Panc1 (cell line): ENCODE results near the gene CDC42BPA. TPM values are rescaled to one million over a fixed set of nuclear protein-coding genes. Genes with fewer than 3 reads are reported as not detected.
"Not testable (repeated sequence)": the region's sequence is repeated elsewhere in the genome, so short reads cannot be mapped to it uniquely, and the experiment has no call there.

Source experiments
- ATAC-seq: fragments of 200-7000 bp; cut with Tn5 transposase; 2 replicates; pipeline ENCODE4 v1.9.1; 2020; ENCODE audit warnings: mild to moderate bottlenecking, moderate library complexity
- BruUV-seq: library from RNA; stranded (reverse); fragments of 400-500 nt; replicated peaks from 2 replicates; lab custom pipeline; 2021; lab: Mats Ljungman, UMichigan
- CTCF ChIA-PET: fragments of 300-600 bp; sonication (Branson Sonifier 250); formaldehyde crosslinking; loops from one replicate; lab custom pipeline; 2022; ENCODE audit warnings: antibody characterized with exemption; lab: Charles Lee
- POLR2A ChIA-PET: fragments of 300-600 bp; sonication (Branson Sonifier 250); formaldehyde crosslinking; loops from one replicate; lab custom pipeline; 2022; ENCODE audit warnings: antibody characterized with exemption; lab: Charles Lee
- DNase-seq: peaks from one replicate; pipeline ENCODE4 v3.0.0-alpha.2; 2010; ENCODE audit warnings: low read depth, low spot score
- H3K27ac ChIP-seq: 2 replicates; pipeline ENCODE4 v1.5.1; 2011; ENCODE audit warnings: mild to moderate bottlenecking, low read length, inconsistent platforms
- H3K27me3 ChIP-seq: fragments of 200-500 bp; sonication (Bioruptor generic); 2 replicates; pipeline ENCODE4 v1.6.0; 2014; ENCODE audit warnings: low read length, inconsistent platforms; ENCODE audit not compliant: control insufficient read depth, insufficient read depth
- H3K36me3 ChIP-seq: fragments of 200-500 bp; sonication (Bioruptor generic); 2 replicates; pipeline ENCODE4 v1.5.1; 2014; ENCODE audit warnings: inconsistent platforms, mild to moderate bottlenecking, low read length, moderate library complexity; ENCODE audit not compliant: control insufficient read depth, insufficient read depth
- H3K4me1 ChIP-seq: 2 replicates; pipeline ENCODE4 v1.5.1; 2011; ENCODE audit warnings: inconsistent platforms, mild to moderate bottlenecking, low read length, moderate library complexity; ENCODE audit not compliant: control insufficient read depth, insufficient read depth
- H3K4me3 ChIP-seq, 2 experiments: 2 replicates each; pipeline ENCODE4 v1.5.1; 2011 to 2012; ENCODE audit warnings: low read depth in 2 of 2, low read length in 2 of 2, mild to moderate bottlenecking in 2 of 2, inconsistent platforms in 1 of 2, moderate library complexity in 1 of 2
- H3K9me3 ChIP-seq: fragments of 200-500 bp; sonication (Bioruptor generic); 2 replicates; pipeline ENCODE4 v1.5.1; 2014; ENCODE audit warnings: low read depth, mild to moderate bottlenecking, inconsistent platforms, low read length, moderate library complexity; ENCODE audit not compliant: control insufficient read depth, insufficient read depth
- CTCF ChIP-seq: fragments of 450-650 bp; IDR thresholded peaks from 2 replicates; pipeline ENCODE4 v1.5.1; 2017; ENCODE audit warnings: mild to moderate bottlenecking
- POLR2AphosphoS5 ChIP-seq: IDR thresholded peaks from 2 replicates; pipeline ENCODE4 v1.6.1; 2012; ENCODE audit warnings: mild to moderate bottlenecking, low read depth, low read length, moderate library complexity
- SIN3A ChIP-seq: IDR thresholded peaks from 2 replicates; pipeline ENCODE4 v1.6.1; 2012; ENCODE audit warnings: low read depth, mild to moderate bottlenecking, low read length, moderate library complexity, borderline replicate concordance; ENCODE audit not compliant: insufficient read depth
- TCF7L2 ChIP-seq: IDR thresholded peaks from 2 replicates; pipeline ENCODE4 v1.6.1; 2011; ENCODE audit warnings: mild to moderate bottlenecking, low read depth, low read length, inconsistent platforms
- in situ Hi-C: cut with HindIII; loops from 2 replicates; pipeline ENCODE4 v1.10.0; 2016; ENCODE audit warnings: low sequenced_read_pairs, low pct_unique_long_range_greater_than_20kb
- intact Hi-C: fragments of 100-400 bp; cut with micrococcal nuclease; formaldehyde crosslinking; loops from one replicate; pipeline ENCODE4 v1.10.0; 2022; ENCODE audit not compliant: unreplicated experiment
- total RNA-seq: library from RNA; stranded (reverse); gene quantifications from one replicate; pipeline ENCODE4 v1.2.1, GENCODE V29; 2021; ENCODE audit not compliant: unreplicated experiment
- TF ChIP-seq, protein P1 (sequence below), 2 experiments: IDR thresholded peaks; 2 replicates each; pipeline ENCODE4 v1.6.1; 2011 to 2012; ENCODE audit warnings: low read depth in 2 of 2, control low read depth in 1 of 2, low read length in 1 of 2, mild to moderate bottlenecking in 1 of 2, moderate library complexity in 1 of 2; ENCODE audit not compliant: insufficient read depth in 1 of 2

The CDC42BPA gene
- total RNA-seq, 1 experiment from 2014 or later = 32.8 TPM

GRCh38 chr1:227342075-227342829, 24.0 kb upstream of the CDC42BPA start:
- H3K4me3 ChIP-seq = no peak overlapping the region
- no peak for ATAC-seq
- BruUV-seq = no TSS peak
- TF ChIP-seq POLR2AphosphoS5 = no peak
- TF ChIP-seq TCF7L2 = no peak
- TF ChIP-seq, protein P1, sequence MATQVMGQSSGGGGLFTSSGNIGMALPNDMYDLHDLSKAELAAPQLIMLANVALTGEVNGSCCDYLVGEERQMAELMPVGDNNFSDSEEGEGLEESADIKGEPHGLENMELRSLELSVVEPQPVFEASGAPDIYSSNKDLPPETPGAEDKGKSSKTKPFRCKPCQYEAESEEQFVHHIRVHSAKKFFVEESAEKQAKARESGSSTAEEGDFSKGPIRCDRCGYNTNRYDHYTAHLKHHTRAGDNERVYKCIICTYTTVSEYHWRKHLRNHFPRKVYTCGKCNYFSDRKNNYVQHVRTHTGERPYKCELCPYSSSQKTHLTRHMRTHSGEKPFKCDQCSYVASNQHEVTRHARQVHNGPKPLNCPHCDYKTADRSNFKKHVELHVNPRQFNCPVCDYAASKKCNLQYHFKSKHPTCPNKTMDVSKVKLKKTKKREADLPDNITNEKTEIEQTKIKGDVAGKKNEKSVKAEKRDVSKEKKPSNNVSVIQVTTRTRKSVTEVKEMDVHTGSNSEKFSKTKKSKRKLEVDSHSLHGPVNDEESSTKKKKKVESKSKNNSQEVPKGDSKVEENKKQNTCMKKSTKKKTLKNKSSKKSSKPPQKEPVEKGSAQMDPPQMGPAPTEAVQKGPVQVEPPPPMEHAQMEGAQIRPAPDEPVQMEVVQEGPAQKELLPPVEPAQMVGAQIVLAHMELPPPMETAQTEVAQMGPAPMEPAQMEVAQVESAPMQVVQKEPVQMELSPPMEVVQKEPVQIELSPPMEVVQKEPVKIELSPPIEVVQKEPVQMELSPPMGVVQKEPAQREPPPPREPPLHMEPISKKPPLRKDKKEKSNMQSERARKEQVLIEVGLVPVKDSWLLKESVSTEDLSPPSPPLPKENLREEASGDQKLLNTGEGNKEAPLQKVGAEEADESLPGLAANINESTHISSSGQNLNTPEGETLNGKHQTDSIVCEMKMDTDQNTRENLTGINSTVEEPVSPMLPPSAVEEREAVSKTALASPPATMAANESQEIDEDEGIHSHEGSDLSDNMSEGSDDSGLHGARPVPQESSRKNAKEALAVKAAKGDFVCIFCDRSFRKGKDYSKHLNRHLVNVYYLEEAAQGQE (IDR thresholded peaks at IDR 0.05; ENCODE audit: insufficient read depth in 1 of 2, low read depth in 2 of 2, low read length in 1 of 2) = no peak
- no peak for TF ChIP-seq CTCF
- TF ChIP-seq SIN3A = no peak
- ChIA-PET POLR2A (no interaction called here), CTCF (no interaction called here)
- in situ Hi-C loops (no loop called here), intact Hi-C loops (no loop called here)
- DNase-seq = no peak
- H3K36me3 ChIP-seq = no peaks in the 10 kb centered on the region
- no peaks in the 10 kb centered on the region for H3K4me1 ChIP-seq
- no peak overlapping the region for H3K27ac ChIP-seq
- H3K27me3 ChIP-seq = no peaks in the 10 kb centered on the region
- no peaks in the 10 kb centered on the region for H3K9me3 ChIP-seq

DNA sequence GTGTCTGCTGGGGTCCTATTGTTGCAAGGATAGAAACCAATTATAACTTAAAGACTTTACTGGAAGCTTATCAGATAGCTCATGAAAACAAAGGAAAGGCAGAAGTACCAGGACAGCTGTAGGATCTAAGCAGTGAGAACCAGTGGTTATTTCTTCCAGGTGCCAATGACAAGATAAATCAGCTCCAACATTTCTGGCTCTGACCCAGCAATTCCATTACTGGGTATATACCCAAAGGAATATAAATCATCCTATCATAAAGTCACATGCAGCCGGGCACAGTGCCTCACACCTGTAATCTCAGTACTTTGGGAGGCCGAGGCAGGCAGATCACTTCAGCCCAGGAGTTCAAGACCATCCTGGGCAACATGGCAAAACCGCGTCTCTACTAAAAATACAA, 17.8 kb upstream of the CDC42BPA start:
- DNase-seq, CTCF ChIA-PET, H3K4me1 ChIP-seq, H3K4me3 ChIP-seq, in situ Hi-C loops, H3K27me3 ChIP-seq, H3K9me3 ChIP-seq, H3K27ac ChIP-seq, POLR2A ChIA-PET, BruUV-seq, ATAC-seq, H3K36me3 ChIP-seq, intact Hi-C loops: not testable (repeated sequence)

DNA sequence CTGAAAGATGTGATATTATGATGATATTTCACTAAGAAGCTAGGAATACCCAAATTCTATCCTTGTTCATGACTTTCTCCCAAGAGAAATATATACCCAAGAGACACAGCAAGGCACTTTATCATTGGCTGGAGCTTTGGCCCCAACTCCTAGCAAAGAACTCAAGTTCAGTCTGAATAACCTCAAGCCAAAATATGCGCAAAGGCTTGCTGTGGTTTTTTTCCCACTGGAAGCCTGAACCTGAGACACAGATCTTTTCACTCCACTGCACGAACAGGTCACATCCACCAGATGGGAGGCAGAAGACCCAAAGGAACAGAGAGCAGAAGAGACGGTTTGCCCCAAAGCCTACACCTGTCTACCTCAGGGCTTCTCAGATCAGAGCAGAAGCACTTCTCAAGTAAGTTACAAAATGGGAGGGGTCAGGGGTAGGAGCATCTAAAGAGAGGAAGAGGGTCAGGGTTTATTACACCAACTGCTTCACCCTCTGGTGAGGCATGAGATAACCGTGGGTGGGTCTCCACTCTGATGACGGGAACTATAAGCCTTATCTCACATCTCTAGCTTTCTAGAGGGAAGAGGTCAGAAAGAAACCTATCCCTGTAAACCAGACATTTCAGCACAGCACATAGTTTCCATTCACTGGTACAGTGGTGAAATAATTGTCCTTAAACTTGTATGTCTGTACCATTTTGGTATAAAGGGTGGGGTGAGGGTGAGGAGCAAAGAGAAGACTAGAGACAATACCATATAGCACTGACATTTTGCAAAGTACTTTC, 17.1 kb upstream of the CDC42BPA start:
- ATAC-seq (no peak), DNase-seq (no peak)
- no peaks in the 10 kb centered on the region for H3K27me3 ChIP-seq
- peaks cover 3% of the 10 kb centered on the region; the same call in 1 of the 2 replicates for H3K9me3 ChIP-seq
- TF ChIP-seq, protein P1 (IDR thresholded peaks at IDR 0.05; ENCODE audit: insufficient read depth in 1 of 2, low read depth in 2 of 2, low read length in 1 of 2) = no peak
- no peak for TF ChIP-seq SIN3A
- TF ChIP-seq TCF7L2 = no peak
- TF ChIP-seq CTCF = no peak
- H3K27ac ChIP-seq = no peak overlapping the region
- in situ Hi-C loops = no loop called here
- intact Hi-C loops = no loop called here
- no peaks in the 10 kb centered on the region for H3K4me1 ChIP-seq
- ChIA-PET POLR2A (no interaction called here), CTCF (no interaction called here)
- H3K4me3 ChIP-seq = no peak overlapping the region
- BruUV-seq = no TSS peak
- no peaks in the 10 kb centered on the region for H3K36me3 ChIP-seq
